ENCODE measurements around the gene CREB3L1.
A peak's percentile ranks its signal among the peaks of the same experiment; 100 is the strongest.
"Not testable (repeated sequence)": the region's sequence is repeated elsewhere in the genome, so short reads cannot be mapped to it uniquely, and the experiment has no call there.

The CREB3L1 gene

DNA sequence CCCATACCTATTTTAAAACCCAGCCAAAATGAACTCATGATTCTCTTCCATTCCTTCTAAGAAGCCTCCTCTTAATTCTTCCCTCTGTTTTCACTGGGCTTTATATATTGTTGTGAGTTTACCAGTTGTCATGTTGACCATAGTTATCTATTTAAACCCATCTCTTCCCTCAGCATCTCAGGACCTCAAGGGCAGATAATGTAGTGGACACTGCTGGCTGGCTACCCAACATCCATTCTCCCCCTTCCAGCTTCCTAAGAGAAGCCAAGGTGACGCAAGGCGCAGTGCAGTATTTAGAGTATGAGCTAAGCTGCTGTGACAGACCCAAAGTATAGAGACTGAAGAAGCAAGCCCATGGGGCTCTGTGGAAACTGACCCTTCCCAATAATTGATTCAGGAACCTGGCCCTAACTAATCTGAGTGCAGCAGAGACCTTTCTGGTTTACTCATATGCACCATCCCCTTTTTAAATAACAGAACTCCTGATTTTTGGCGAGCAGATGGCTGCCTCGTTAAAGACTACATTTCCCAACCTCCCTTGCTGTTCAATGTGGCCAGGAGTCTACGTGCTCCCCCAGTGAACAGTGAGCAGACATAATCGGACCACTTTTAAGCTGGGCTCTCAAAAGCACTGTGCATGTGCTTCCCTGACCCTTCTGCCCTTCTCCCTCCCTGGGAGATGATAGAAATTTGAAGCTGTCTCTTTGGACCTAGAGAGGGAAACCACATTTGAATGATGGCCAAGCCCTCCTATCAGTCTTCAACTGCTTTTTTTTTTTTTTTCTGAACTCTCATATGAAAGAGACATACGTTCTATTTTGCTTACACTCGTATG, 28.1 kb upstream of the CREB3L1 start:
- DNase-seq, result peak; percentile 86

DNA sequence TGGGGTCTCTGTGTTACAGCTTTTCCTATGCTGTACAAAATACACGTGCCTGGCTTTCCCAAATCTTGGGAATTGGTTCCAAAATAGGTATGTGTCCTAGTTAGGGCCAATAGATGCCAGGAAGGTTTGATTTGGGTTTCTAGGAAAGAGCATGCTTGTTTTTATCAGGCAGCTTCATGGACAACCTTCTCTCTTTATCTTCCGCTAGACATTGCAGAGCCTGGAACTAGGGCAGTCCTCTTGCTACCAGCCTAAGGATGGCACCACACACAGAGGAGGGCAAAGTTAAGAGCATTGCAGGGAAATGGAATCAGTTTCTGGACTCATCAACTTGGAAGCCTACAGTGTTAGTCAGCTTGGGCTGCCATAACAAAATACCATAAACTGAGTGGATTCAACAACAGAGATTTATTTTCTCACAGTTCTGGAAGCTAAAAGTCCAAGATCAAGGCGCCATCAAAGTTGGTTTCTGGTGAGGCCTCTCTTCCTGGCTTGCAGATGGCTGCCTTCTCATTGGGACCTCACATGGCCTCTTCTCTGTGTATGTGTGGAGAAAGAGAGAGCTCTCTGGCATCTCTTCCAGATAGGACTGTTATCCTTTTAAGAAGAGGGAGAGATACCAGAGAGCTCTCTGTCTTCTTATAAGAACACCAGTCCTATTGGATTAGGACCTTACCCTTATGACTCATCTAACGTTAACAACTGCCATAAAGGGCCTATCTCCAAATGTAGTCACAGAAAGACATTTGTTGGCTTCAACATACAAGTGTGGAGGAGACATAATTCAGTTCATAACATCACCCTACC, 27.3 kb upstream of the CREB3L1 start:
- peak; percentile 59 for DNase-seq

GRCh38 chr11:46250745-46251052, 26.8 kb upstream of the CREB3L1 start:
- DNase-seq, result no peak

- no peak for DNase-seq
Measured at GRCh38 chr11:46251954-46252353, 25.5 kb upstream of the CREB3L1 start.

GRCh38 chr11:46252373-46252914, 25.0 kb upstream of the CREB3L1 start:
- DNase-seq, result no peak

- DNase-seq, result peak; percentile 83
Measured at GRCh38 chr11:46253258-46254132, 24.0 kb upstream of the CREB3L1 start.

- DNase-seq, result no peak
Measured at GRCh38 chr11:46254133-46254491, 23.4 kb upstream of the CREB3L1 start.

DNA sequence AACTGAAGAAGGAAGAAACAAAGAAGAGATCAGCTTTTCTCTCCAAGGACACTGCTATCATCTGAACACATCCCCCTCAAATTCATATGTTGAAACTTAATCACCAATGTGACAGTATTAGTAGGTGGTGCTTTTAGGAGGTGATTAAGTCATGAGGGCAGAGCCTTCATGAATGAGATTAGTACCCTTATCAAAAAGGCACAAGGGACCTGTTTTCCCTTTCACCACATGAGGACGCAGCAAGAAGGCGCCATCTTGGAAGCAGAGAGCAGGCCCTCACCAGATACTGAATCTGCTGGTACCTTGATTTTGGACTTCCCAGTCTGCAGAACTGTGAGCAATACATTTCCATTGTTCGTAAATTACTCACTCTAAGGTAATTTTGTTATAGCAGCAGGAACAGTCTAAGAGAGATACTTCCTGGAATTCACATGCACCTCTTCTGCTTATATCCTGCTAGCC, 20.9 kb upstream of the CREB3L1 start:
- DNase-seq, result no peak

GRCh38 chr11:46259347-46259746, 18.1 kb upstream of the CREB3L1 start:
- DNase-seq, result not testable (repeated sequence)

GRCh38 chr11:46259971-46260560, 17.4 kb upstream of the CREB3L1 start:
- DNase-seq, result no peak

DNA sequence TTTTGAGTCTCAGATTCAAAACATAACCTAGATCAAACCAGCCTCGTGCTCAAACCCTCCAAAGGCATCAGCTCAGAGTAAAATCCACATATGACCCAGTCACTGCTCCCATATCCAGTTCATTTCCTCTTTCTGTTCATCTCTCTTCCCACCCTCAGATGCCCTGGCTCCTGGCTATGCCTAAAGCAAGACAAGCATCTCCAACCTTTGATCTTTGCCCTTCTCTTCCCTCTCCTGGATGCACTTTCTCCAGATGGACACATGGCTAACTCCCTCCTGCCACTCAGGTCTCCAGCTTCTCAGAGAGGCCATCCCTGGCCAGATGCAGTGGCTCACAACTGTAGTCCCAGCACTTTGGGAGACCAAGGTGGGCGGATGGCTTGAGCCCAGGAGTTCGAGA, 14.3 kb upstream of the CREB3L1 start:
- no peak for DNase-seq

DNA sequence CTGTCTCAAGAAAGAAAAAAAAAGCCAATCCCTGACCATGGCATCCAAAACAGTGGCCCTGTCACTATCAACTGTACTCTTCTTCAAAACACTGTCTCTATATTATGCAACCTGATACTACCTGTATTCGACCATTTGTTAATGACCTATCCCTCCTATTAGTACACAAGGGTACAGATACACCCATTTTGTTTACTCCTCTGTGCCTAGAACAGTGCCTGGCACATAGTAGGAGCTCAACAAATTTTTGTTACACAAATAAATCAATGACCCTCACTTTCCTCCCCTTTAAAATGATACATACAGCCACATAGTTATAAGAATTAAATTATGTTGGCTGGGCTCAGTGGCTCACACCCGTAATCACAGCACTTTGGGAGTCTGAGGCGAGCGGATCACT, 13.4 kb upstream of the CREB3L1 start:
- DNase-seq, result no peak

DNA sequence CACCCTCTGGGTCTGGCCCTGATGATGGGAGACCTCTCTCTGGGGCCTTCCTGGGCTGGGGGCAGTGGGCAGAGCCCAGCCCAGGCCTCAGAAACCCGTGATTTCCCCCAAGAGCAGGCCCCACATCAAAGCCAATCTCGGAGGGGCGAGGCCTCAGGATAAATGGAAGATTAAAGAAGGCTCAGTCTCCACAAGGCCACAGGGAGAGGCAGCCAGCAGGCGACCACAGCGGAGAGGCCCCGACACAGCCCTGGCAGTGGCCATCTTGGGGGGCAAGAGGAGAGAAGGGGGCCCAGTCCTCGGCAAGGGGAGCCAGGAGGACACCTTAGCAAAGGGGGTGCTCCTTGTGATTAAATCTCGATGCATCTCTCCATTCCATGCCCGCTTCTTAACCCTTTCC, 12.5 kb upstream of the CREB3L1 start:
- DNase-seq, result no peak

DNA sequence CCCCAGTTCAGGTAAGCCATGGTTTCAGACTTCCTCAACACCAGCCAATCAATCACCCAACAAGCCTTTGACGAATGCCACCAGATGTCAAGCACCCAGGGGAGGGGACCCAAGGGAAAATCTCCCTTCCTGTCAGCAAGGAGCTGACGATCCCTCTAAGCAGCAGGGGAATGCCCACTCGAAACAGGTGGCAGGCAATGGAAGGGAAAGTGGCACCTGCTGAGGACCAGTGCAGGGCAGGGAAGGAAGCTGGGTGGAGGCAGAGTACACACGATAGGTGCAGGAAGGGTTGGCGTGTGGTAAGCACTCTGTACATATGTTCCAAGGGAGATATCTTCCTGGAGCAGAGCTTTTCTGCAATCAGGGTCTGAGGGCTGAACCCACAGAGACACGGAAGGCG, 11.7 kb upstream of the CREB3L1 start:
- no peak for DNase-seq

DNA sequence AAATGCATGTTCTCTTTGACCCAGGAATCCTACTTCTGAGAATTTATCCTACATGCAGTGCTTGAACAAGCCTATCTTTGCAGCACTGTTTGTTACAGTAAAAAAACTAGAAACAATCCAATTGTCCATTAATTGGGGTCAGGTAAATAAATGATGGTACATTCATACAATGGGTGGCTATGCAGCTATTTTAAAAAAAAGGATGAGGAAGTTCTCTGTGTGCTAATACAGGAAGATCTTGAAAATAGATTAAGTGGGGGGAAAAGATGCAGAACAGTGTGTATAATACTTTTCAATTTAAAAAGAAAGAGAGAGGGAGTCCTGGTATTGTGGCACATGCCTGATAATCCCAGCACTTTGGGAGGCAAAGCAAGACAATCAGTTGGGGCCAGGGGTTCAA, 9.5 kb upstream of the CREB3L1 start:
- DNase-seq, result no peak

- no peak for DNase-seq
Measured at GRCh38 chr11:46270684-46271083, 6.8 kb upstream of the CREB3L1 start.

GRCh38 chr11:46271407-46271806, 6.1 kb upstream of the CREB3L1 start:
- DNase-seq, result no peak

DNA sequence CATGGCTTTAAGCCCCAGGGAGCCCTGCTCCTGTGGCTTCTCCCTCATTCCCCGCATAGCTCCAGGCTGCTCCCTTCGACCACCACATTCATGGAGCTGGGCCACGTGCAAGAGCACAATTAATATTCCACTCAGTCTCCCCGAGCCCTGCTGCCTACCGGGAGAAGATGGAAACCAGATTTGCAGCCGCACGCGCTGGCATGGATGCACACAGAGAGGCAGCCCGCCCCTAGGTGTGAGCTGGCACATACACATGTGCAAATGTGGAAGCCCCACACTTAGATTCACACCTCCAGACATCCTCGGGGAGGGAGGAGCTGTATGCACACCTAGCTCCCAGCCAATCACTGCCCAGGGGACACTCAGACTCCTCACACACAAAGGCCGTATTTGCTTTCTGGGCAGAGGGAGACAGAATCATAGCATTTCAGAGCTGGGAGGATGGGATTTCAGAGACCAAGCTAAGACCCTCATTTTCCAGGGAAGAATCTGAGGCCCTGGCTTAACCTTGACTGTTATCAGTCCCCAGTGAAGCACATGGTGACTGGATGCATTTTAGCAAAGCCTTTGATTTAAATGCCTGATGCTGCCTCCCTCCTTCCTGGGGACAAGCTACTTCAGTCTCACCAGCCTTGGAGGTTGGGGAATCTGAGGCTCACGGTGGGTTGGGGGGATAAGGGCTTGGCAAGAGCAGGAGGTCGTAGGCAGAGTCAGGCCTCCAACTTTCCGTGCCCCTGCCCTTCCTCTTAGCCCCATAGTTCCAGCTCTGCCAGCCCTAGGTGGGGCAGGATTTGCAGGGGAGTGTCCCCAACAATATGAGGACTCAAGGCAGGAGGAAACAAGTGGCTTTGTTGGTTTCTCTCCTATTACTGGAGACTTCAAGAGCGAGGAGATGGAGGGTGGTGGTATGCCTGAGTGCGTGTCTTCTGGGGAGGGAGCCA, 5.3 kb upstream of the CREB3L1 start:
- DNase-seq, result peak; percentile 71

DNA sequence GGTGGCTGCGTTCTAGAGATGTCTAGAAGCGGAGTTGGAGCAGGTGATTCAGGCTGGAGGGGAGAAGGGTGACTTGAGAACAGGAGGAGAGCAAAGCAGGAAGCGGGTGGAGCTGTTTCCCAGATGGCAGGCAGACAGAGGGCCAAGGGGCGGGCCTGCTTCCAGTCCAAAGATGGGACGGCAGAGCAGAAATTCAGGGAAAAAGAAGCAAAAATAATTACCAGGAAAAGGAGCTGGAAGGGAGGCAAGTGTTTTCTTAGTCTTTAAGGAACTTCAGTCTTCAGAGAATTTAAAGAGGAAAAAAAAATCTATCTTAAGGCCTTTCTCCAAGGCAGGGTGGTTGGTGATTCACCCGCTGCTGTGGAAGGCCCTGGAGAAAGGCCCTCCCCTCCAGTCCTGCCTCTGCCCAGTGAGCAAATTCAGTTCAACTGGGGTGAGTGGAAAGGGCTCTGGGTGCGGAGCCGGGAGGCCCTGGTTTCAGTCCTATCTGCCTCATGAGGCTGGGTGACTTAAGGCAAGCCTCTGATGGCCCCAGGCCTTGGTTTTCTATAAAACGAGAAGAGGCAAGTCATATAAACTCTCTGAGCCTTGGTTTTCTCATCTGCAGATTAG, 4.5 kb upstream of the CREB3L1 start:
- DNase-seq, result peak; percentile 73

DNA sequence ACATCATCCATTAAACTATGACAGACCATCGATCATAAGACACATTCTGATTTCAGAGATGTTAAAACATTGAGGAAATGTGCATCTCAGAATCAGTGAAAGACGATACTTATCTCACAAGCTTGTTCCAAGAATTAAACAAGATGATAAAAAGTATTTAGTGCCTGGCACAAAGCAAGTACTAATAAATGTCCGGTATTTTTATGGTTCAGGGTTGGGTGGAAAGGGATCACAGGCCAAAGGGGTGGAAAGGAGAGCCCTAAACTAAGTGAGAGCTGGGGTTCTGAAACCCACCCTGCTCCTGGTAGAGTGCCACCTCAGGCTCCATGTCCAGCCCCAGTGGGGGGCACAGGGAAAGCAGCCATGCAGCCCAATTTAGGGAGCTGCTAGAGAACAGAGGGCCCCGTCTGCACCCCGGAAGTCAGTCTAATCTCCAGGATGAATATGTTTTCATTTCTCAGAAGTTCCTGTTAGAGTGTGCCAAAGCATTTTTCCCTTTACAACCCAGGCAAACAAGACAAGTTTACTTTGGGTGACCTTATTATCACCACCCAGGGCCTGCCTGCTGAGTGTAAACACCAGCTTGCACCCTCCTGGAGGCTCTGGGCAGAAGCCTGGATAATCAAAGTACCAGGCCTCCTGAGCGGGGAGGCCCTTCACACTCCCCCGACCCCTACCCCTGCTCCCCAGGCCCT, 3.8 kb upstream of the CREB3L1 start:
- DNase-seq, result no peak

All from fibroblast of skin of right biceps (primary cell).